ENCODE data around the gene PRM2.
A peak's percentile ranks its signal among the peaks of the same experiment; 100 is the strongest.

PRM2 gene, protein sequence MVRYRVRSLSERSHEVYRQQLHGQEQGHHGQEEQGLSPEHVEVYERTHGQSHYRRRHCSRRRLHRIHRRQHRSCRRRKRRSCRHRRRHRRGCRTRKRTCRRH

GRCh38 chr16:11276143-11276895 is at the start of gene PRM2:
TSS of gene PRM2 (minus strand) at chr16:11276480. CDS start at chr16:11276370, 110 bp downstream.
- DNase-seq, result no peak

DNA sequence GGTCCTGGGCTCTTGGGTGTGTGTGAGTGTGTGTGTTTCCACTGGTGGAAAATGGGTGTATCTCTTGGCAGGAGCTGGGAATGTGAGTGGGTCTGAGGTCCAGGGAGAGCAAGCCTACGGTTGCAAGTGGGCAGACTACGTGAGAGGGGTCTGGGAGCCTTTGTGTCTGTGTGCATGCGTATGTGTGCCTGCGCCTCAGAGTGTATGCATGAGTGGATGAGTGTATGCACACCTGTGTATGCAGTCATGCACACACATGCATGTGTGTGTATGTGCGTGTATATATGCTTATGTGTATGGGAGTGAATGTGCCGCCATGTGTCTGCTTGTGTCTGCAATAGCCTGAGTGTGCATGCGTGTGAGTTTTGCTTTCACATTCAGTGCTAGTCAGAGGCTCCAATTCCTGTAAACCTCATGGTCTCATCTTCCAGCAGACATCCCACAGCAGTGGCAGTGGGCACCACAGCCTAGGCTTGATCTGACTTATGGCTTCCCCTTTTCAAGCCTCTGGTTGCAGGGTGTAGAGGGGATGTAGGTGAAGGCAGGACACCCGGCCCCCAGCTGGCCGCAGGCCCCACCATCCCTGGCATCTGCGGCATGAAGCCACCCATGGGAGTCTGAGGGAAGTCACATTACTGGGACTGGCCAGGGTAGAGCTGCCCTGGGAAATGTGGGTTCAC is 49.3 kb upstream of the PRM2 start:
- no peak for DNase-seq

DNA sequence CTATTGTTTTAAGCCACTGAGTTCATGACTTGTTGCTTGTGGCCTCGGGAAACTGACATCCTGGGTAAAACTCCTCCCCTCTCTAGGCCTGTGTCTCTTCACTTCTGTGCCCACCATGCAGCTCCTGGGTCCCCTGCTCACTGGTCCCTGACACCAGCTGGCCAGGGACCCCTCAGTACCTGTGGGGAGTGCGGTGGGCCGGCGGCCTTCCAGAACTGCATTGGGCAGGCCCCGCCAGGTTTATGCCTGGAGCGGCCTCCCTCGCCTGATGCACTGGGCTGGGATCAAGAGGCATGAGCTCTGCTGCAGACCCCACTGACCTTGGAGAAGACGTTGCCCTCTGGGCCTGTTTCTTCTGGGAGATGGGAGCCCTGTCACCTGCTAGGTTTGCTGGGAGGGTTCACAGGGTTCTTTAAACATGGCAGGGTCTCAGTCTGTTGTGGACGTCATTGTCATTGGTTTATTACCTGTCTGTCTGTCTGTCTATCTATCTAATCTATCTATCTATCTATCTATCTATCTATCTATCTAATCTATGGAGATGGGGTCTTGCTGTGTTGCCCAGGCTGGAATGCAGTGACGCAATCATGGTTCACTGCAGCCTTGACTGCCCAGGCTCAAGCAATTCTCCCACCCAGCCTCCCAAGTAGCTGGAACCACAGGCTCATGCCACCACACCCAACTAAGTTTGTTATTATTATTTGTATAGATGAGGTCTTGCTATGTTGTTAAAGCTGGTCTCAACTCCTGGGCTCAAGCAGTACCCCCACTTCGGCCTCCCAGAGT is 47.5 kb upstream of the PRM2 start:
- DNase-seq, result no peak

- no peak for DNase-seq
Measured at GRCh38 chr16:11322823-11323222, 46.5 kb upstream of the PRM2 start.

DNA sequence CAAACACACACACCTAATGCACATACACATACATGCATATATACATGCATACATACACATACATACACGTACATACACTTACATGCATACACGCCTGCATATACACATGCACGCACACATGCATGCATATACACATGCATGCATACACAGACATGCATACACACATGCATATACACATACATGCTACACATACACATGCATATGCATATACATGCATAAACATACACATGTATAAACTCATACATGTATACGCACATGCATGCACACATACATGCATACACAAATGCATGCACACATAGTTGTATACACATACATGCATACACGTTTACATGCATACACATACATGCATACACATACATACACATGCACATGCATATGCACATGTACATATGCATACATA is 45.4 kb upstream of the PRM2 start:
- no peak for DNase-seq

- DNase-seq, result peak; percentile 75
Measured at GRCh38 chr16:11320170-11320569, 43.9 kb upstream of the PRM2 start.

DNA sequence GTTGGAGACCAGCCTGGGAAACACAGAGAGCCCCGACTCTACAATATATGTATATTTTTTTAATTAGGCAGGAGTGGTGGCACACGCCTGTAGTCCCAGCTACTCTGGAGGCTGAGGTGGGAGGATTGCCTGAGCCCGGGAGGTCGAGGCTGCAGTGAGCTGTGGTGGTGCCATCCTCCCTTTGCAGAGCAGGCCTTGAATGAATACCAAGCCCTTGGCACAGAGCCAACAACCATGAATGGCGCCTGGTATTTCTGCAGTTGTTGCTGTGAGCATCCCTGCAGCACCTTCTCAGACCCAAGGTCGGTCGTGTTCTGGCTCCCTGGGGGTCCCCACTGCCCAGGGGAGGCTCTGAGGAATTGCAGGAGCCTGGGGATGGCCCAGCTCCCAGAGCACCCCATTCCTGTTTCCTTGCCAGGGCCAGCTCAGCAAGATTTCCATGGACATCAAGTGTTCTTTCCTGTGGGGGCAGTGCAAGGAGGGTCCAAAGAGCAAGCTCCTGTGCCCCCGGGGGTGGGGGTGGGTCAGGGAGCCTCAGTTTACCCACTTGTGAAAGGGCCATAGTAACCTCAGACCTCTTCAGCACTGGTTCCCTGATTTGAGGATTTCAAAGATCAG is 43.4 kb upstream of the PRM2 start:
- peak; percentile 36 for DNase-seq

GRCh38 chr16:11318817-11319216 is 42.5 kb upstream of the PRM2 start:
- no peak for DNase-seq

GRCh38 chr16:11316331-11317015 is 40.2 kb upstream of the PRM2 start:
- no peak for DNase-seq

DNA sequence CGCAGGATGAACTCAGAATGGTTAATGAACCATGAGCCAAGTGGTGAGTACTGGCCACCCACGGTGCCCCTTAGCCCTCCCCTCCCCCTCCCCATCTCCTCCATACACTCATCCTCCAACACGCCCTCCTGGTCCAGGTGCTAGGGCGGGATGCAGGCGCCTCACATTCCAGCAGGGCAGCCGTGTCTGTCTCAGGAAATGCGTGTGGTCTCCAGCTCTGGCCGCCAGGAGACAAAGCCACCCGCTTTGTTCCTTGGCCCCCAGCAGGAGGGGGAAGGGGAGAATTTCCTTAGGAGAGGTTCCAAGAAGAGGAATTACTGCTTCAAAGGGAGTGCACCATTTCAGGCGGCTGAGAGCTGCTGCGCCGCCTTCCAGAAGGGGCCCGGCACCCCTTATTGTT is 39.2 kb upstream of the PRM2 start:
- DNase-seq, result no peak

GRCh38 chr16:11314309-11314894 is 38.1 kb upstream of the PRM2 start:
- no peak for DNase-seq

GRCh38 chr16:11313493-11314308 is 37.4 kb upstream of the PRM2 start:
- DNase-seq, result no peak

DNA sequence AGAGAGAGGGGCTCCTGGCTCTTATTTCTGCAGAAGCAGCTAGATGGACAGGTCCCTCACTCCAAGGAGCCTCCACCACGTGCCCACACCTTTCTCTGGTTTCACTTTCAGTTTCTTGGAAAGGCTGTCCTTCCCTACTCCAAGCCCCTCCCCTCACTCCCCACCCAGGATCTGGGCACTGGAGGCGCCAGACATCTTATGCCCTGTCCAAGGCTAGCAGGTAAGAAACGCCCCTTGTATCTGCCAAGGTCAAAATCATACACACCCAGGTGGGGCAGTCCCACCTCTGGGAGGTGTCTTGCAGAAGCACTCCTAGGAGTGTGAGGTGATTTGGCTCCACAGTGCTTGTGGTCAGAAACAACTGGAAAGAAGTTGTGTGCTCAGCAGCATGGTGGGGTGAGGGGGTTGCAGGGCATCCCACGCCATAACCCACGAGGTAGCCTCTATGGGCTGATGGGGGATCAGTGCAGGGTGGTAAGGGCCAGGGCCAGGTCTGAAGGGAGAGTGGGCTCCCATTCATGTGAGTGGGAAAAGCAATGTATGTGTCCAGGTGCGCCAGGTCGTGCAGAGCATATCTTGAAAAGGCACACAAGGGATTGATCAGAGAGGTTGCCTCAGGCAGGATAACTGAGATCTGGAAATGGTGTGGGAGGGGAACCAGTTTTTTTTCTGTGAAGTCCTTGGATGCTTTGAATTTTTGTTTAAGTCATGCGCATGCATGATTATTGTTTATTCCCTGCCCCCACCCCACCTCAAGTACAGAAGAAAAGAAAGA is 36.6 kb upstream of the PRM2 start:
- DNase-seq, result peak; percentile 46

DNA sequence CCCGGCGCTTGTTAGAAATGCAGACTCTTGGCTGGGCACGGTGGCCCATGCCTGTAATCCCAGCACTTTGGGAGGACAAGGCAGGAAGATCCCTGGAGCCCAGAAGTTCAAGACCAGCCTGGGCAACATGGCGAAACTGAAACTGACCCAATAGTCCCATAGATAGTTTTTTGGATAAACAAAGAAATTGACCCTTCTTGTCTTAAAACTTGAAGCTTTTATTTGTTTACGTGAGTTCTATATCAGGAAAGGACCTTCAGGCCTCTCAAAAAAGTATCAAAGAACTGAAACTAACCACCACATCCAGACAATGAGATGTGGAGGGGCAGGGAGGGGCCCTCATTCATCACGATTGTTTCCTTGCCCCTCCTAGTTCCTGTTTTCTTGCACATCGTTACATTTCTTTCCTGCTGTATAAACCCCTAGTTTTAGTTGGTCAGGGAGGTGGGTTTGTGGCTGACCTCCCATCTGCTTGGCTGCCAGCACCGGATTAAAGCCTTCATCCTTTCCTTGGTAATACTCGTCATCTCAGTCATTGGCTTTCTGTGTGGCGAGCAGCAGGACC is 34.8 kb upstream of the PRM2 start:
- DNase-seq, result no peak

- no peak for DNase-seq
Measured at GRCh38 chr16:11310634-11310977, 34.3 kb upstream of the PRM2 start.

DNA sequence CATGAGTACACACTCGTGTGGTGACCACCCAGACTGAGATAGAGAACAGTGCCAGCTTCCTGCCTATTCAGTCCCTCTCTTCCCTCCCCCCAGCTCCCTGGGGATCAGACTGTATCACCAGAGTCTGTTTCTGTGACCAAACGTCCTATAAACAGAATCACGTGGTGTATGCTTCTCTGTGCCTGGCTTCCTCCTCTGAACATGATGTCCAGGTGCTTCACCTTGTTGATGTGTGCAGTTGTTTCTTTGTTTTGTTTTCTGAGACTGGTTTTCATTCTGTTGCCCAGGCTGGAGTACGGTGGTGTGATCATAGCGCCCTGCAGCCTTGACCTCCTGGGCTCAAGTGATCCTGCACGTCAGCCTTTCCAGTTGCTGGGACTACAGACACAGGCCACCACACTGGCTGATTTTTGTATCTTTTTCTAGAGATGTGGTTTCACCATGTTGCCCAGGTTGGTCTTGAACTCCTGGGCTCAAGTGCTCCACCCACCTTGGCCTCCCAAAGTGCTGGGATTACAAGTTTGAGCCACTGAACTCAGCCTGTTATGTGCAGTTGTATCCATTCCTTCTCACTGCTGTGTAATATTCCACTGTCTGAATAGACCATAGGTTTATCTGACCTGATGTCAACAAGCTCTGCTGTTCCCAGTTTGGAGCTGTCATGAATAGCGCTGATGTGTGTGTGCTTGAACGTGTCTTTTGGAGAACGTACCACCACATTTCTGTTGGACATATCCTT is 33.8 kb upstream of the PRM2 start:
- peak; percentile 53 for DNase-seq

- DNase-seq, result peak; percentile 7
Measured at GRCh38 chr16:11308493-11309283, 32.4 kb upstream of the PRM2 start.
